Measurements from ENCODE around the gene WNT7A.

WNT7A gene

DNA sequence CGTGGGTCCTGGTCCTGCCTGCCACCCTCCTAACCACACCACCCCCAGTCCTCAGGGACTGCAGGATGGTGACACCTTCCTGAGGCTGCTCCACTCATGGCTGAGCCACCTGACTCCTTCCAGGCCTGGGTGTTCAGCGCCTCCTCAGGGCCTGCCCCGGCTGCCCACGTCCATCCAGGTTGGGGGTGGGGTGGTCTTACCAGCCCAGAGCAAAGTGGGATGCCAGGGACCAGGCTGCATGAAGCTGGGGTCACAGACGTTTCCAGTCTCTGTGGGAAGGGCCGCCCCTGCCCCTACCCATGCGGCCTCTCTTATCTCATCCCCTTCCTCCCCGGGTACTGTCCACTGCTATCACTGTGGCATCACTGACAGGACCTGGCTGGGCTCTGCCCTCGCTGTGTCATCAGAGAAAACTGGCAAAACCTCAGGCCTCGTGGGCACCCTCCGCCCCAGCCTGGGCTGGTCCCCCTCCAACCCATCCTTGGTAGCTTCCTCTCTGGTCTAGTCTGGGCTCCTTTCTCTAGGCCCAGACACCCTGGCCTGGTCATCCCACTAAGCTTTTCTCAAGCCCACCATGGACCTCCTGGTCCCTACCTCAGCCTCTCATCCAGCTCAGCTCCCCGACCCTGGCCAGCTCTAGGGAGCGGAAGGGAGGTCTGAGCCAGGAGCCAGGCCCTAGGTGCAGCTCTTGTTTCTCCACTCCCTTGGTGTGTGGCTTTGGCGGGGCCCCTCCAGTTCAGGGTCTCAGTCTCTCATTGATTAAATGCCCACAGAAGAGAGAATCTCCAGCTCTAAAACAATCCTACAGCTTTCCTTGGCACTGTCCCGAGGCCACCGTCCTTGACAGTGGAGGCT is 32.9 kb downstream of the WNT7A start:
- no peak overlapping the region for H3K4me2 ChIP-seq (ENCODE audit: low read length, poor library complexity, severe bottlenecking)
- no peak overlapping the region for H3K14ac ChIP-seq (ENCODE audit: low read length in 2 of 2)
- H4K8ac ChIP-seq (ENCODE audit: low read length) = no peak overlapping the region
- no peaks in the 10 kb centered on the region for H3K9me3 ChIP-seq (ENCODE audit: control insufficient read depth, low read length)
- no peak overlapping the region for H3K27ac ChIP-seq (ENCODE audit: low read length, poor library complexity, severe bottlenecking)
- no peak overlapping the region for H3K9ac ChIP-seq (ENCODE audit: low read length)
- no peak overlapping the region for H2BK12ac ChIP-seq (ENCODE audit: low read length in 2 of 2)
- no peak overlapping the region for H2BK120ac ChIP-seq (ENCODE audit: low read depth, low read length)
- peaks cover 0 to 28% of the 10 kb centered on the region in 2 experiments for H3K27me3 ChIP-seq (ENCODE audit: control insufficient read depth in 1 of 2, insufficient read depth in 1 of 2, low read length in 2 of 2)
- peaks cover 7% of the 10 kb centered on the region for H3K4me1 ChIP-seq (ENCODE audit: control insufficient read depth, insufficient read depth, low read depth, low read length)
- no peak overlapping the region for H2AFZ ChIP-seq (ENCODE audit: low read depth, low read length)
- no peaks in the 10 kb centered on the region for H3K79me1 ChIP-seq (replicated peaks; ENCODE audit: low read length, poor library complexity, severe bottlenecking)
- H3K4me3 ChIP-seq (ENCODE audit: insufficient read depth in 1 of 2, low read depth in 1 of 2, low read length in 2 of 2) = no peak overlapping the region
- no peak overlapping the region for H3K4ac ChIP-seq (ENCODE audit: low read depth in 1 of 2, low read length in 2 of 2)
- H2AK5ac ChIP-seq (ENCODE audit: low read length, severe bottlenecking) = no peak overlapping the region
- 62% methylated on average over 16 of the region's 16 CpGs for WGBS
- H2BK5ac ChIP-seq (ENCODE audit: low read depth, low read length, poor library complexity, severe bottlenecking) = no peak overlapping the region
- H3K23ac ChIP-seq (ENCODE audit: low read length in 2 of 2) = no peak overlapping the region
- H4K91ac ChIP-seq (ENCODE audit: low read length) = no peak overlapping the region
- no peak for DNase-seq
- no peak overlapping the region for H2BK15ac ChIP-seq (ENCODE audit: low read depth, poor library complexity, severe bottlenecking)
- H3K36me3 ChIP-seq (ENCODE audit: control insufficient read depth in 1 of 2, insufficient read depth in 2 of 2, low read depth in 1 of 2, low read length in 2 of 2) = no peaks in the 10 kb centered on the region
- no peak overlapping the region for H3K18ac ChIP-seq (ENCODE audit: low read depth in 1 of 2, low read length in 2 of 2)

- Histone ChIP-seq H2BK15ac (ENCODE audit: low read depth, poor library complexity, severe bottlenecking) (no peak overlapping the region), H3K14ac (ENCODE audit: low read length in 2 of 2) (no peak overlapping the region), H4K8ac (ENCODE audit: low read length) (no peak overlapping the region), H3K9ac (ENCODE audit: low read length) (no peak overlapping the region), H3K18ac (ENCODE audit: low read depth in 1 of 2, low read length in 2 of 2) (no peak overlapping the region), H2AFZ (ENCODE audit: low read depth, low read length) (no peak overlapping the region), H3K27me3 (ENCODE audit: control insufficient read depth in 1 of 2, insufficient read depth in 1 of 2, low read length in 2 of 2) (peaks cover 0 to 25% of the 10 kb centered on the region in 2 experiments), H3K4me3 (ENCODE audit: insufficient read depth in 1 of 2, low read depth in 1 of 2, low read length in 2 of 2) (no peak overlapping the region), H3K27ac (ENCODE audit: low read length, poor library complexity, severe bottlenecking) (no peak overlapping the region), H2BK12ac (ENCODE audit: low read length in 2 of 2) (no peak overlapping the region), H3K4me2 (ENCODE audit: low read length, poor library complexity, severe bottlenecking) (no peak overlapping the region), H3K4ac (ENCODE audit: low read depth in 1 of 2, low read length in 2 of 2) (no peak overlapping the region), H3K4me1 (ENCODE audit: control insufficient read depth, insufficient read depth, low read depth, low read length) (peaks cover 7% of the 10 kb centered on the region), H3K9me3 (ENCODE audit: control insufficient read depth, low read length) (no peaks in the 10 kb centered on the region), H3K36me3 (ENCODE audit: control insufficient read depth in 1 of 2, insufficient read depth in 2 of 2, low read depth in 1 of 2, low read length in 2 of 2) (no peaks in the 10 kb centered on the region), H2BK120ac (ENCODE audit: low read depth, low read length) (no peak overlapping the region), H2AK5ac (ENCODE audit: low read length, severe bottlenecking) (no peak overlapping the region), H3K79me1 (replicated peaks; ENCODE audit: low read length, poor library complexity, severe bottlenecking) (no peaks in the 10 kb centered on the region), H2BK5ac (ENCODE audit: low read depth, low read length, poor library complexity, severe bottlenecking) (no peak overlapping the region), H3K23ac (ENCODE audit: low read length in 2 of 2) (no peak overlapping the region), H4K91ac (ENCODE audit: low read length) (no peak overlapping the region)
- no peak for DNase-seq
- no CpG with 5 or more reads among the region's 2 CpGs for WGBS
These were observed 33.6 kb downstream of the WNT7A start for GRCh38 chr3:13846238-13846637.

- Histone ChIP-seq H2BK15ac (ENCODE audit: low read depth, poor library complexity, severe bottlenecking) (no peak overlapping the region), H4K8ac (ENCODE audit: low read length) (no peak overlapping the region), H3K4me1 (ENCODE audit: control insufficient read depth, insufficient read depth, low read depth, low read length) (peaks cover 7% of the 10 kb centered on the region), H2AFZ (ENCODE audit: low read depth, low read length) (no peak overlapping the region), H3K36me3 (ENCODE audit: control insufficient read depth in 1 of 2, insufficient read depth in 2 of 2, low read depth in 1 of 2, low read length in 2 of 2) (no peaks in the 10 kb centered on the region), H3K79me1 (replicated peaks; ENCODE audit: low read length, poor library complexity, severe bottlenecking) (no peaks in the 10 kb centered on the region), H2BK5ac (ENCODE audit: low read depth, low read length, poor library complexity, severe bottlenecking) (no peak overlapping the region), H2BK12ac (ENCODE audit: low read length in 2 of 2) (no peak overlapping the region), H3K4ac (ENCODE audit: low read depth in 1 of 2, low read length in 2 of 2) (no peak overlapping the region), H3K9ac (ENCODE audit: low read length) (no peak overlapping the region), H3K4me3 (ENCODE audit: insufficient read depth in 1 of 2, low read depth in 1 of 2, low read length in 2 of 2) (no peak overlapping the region), H3K9me3 (ENCODE audit: control insufficient read depth, low read length) (no peaks in the 10 kb centered on the region), H2BK120ac (ENCODE audit: low read depth, low read length) (no peak overlapping the region), H3K18ac (ENCODE audit: low read depth in 1 of 2, low read length in 2 of 2) (no peak overlapping the region), H3K23ac (ENCODE audit: low read length in 2 of 2) (no peak overlapping the region), H2AK5ac (ENCODE audit: low read length, severe bottlenecking) (no peak overlapping the region), H3K27me3 (ENCODE audit: control insufficient read depth in 1 of 2, insufficient read depth in 1 of 2, low read length in 2 of 2) (peaks cover 0 to 25% of the 10 kb centered on the region in 2 experiments), H3K4me2 (ENCODE audit: low read length, poor library complexity, severe bottlenecking) (no peak overlapping the region), H3K14ac (ENCODE audit: low read length in 2 of 2) (no peak overlapping the region), H4K91ac (ENCODE audit: low read length) (no peak overlapping the region), H3K27ac (ENCODE audit: low read length, poor library complexity, severe bottlenecking) (no peak overlapping the region)
- no peak for DNase-seq
- WGBS = 90% methylated on average over 5 of the region's 7 CpGs
These were observed 34.1 kb downstream of the WNT7A start for GRCh38 chr3:13845806-13846205.

DNA sequence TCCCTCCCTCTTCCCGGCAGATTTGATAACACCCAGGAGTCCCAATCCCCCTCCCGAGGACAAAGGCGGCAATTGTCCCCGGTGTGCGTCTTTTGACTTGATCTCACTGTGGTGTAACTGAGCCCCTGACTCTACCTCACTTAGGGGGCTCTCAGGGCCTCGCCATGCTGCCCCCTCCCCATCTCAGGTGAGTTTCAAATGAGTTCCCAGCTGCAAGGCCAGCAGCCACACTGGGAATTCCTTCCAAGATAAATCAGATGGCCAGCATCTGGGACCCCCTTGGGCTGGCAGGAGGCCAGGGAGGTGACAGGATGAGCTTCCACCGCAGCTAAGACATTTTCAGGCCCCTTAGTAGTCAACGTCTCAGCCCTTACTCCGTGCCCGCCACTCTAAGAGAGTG is 35.0 kb downstream of the WNT7A start:
- H3K23ac ChIP-seq (ENCODE audit: low read length in 2 of 2) = no peak overlapping the region

More for the DNA sequence above, 35.0 kb downstream of the WNT7A start:
- no peak overlapping the region for H3K9ac ChIP-seq (ENCODE audit: low read length)
- no peak overlapping the region for H3K4me3 ChIP-seq (ENCODE audit: insufficient read depth in 1 of 2, low read depth in 1 of 2, low read length in 2 of 2)
- no peak overlapping the region for H3K18ac ChIP-seq (ENCODE audit: low read depth in 1 of 2, low read length in 2 of 2)
- no peak overlapping the region for H4K8ac ChIP-seq (ENCODE audit: low read length)
- H2AK5ac ChIP-seq (ENCODE audit: low read length, severe bottlenecking) = no peak overlapping the region
- H3K27me3 ChIP-seq (ENCODE audit: control insufficient read depth in 1 of 2, insufficient read depth in 1 of 2, low read length in 2 of 2) = peaks cover 0 to 25% of the 10 kb centered on the region in 2 experiments
- 74% methylated on average over 10 of the region's 10 CpGs for WGBS
- no peak overlapping the region for H4K91ac ChIP-seq (ENCODE audit: low read length)
- H3K14ac ChIP-seq (ENCODE audit: low read length in 2 of 2) = no peak overlapping the region
- H2BK5ac ChIP-seq (ENCODE audit: low read depth, low read length, poor library complexity, severe bottlenecking) = no peak overlapping the region
- no peaks in the 10 kb centered on the region for H3K9me3 ChIP-seq (ENCODE audit: control insufficient read depth, low read length)
- no peaks in the 10 kb centered on the region for H3K36me3 ChIP-seq (ENCODE audit: control insufficient read depth in 1 of 2, insufficient read depth in 2 of 2, low read depth in 1 of 2, low read length in 2 of 2)
- peaks cover under 1% of the 10 kb centered on the region for H3K4me1 ChIP-seq (ENCODE audit: control insufficient read depth, insufficient read depth, low read depth, low read length)
- no peaks in the 10 kb centered on the region for H3K79me1 ChIP-seq (replicated peaks; ENCODE audit: low read length, poor library complexity, severe bottlenecking)
- H2AFZ ChIP-seq (ENCODE audit: low read depth, low read length) = no peak overlapping the region
- H3K27ac ChIP-seq (ENCODE audit: low read length, poor library complexity, severe bottlenecking) = no peak overlapping the region
- DNase-seq = no peak
- no peak overlapping the region for H3K4ac ChIP-seq (ENCODE audit: low read depth in 1 of 2, low read length in 2 of 2)
- no peak overlapping the region for H2BK15ac ChIP-seq (ENCODE audit: low read depth, poor library complexity, severe bottlenecking)
- no peak overlapping the region for H2BK120ac ChIP-seq (ENCODE audit: low read depth, low read length)
- no peak overlapping the region for H2BK12ac ChIP-seq (ENCODE audit: low read length in 2 of 2)
- H3K4me2 ChIP-seq (ENCODE audit: low read length, poor library complexity, severe bottlenecking) = no peak overlapping the region
